Liver (tissue), 9 donors: ENCODE results near the gene AGPAT2. TPM values are rescaled to one million over a fixed set of nuclear protein-coding genes. Genes with fewer than 3 reads are reported as not detected.

ENCODE experiments used
- DNase-seq: peaks from one replicate; pipeline ENCODE4 v3.0.0-alpha.2; 2017; ENCODE audit warnings: low spot score
- H3K27ac ChIP-seq, 2 donors: one replicate each; pipeline ENCODE4 v1.7.0; 2013; ENCODE audit warnings: inconsistent platforms in 2 of 2, low read length in 2 of 2, control low read depth in 1 of 2, low read depth in 1 of 2, mild to moderate bottlenecking in 1 of 2
- H3K27me3 ChIP-seq, 4 donors: one replicate each; pipeline versions ENCODE4 v1.6.1 to v1.7.0; 2013; ENCODE audit warnings: low read length in 3 of 4, inconsistent platforms in 1 of 4, mild to moderate bottlenecking in 1 of 4, moderate library complexity in 1 of 4; ENCODE audit not compliant: control insufficient read depth in 4 of 4, insufficient read depth in 4 of 4
- H3K36me3 ChIP-seq, 4 donors: one replicate each; pipeline versions ENCODE4 v1.6.1 to v1.7.0; 2013; ENCODE audit warnings: low read length in 3 of 4, mild to moderate bottlenecking in 3 of 4, low read depth in 1 of 4, moderate library complexity in 1 of 4; ENCODE audit not compliant: control insufficient read depth in 4 of 4, insufficient read depth in 3 of 4
- H3K4me1 ChIP-seq, 4 donors: one replicate each; pipeline versions ENCODE4 v1.6.1 to v1.7.0; 2013; ENCODE audit warnings: low read length in 3 of 4, mild to moderate bottlenecking in 3 of 4, moderate library complexity in 1 of 4; ENCODE audit not compliant: control insufficient read depth in 4 of 4, insufficient read depth in 4 of 4
- H3K4me3 ChIP-seq, 3 donors: one replicate each; pipeline versions ENCODE4 v1.6.1 to v1.7.0; 2013; ENCODE audit warnings: low read length in 3 of 3, control low read depth in 1 of 3, low read depth in 1 of 3, mild to moderate bottlenecking in 1 of 3
- H3K9ac ChIP-seq, 2 donors: one replicate each; pipeline ENCODE4 v1.7.0; 2013; ENCODE audit warnings: low read length in 2 of 2, mild to moderate bottlenecking in 2 of 2, moderate library complexity in 2 of 2, control low read depth in 1 of 2, low read depth in 1 of 2
- H3K9me3 ChIP-seq, 4 donors: one replicate each; pipeline versions ENCODE4 v1.6.1 to v1.7.0; 2013; ENCODE audit warnings: low read length in 3 of 4; ENCODE audit not compliant: control insufficient read depth in 4 of 4
- FOXA2 ChIP-seq: IDR thresholded peaks from 2 replicates; pipeline ENCODE4 v1.6.1; 2016; ENCODE audit warnings: antibody characterized with exemption
- RXRA ChIP-seq, 2 donors: IDR thresholded peaks; 2 replicates each; pipeline ENCODE4 v1.6.1; 2017 to 2018; ENCODE audit warnings: antibody characterized with exemption in 2 of 2, mild to moderate bottlenecking in 1 of 2
- SP1 ChIP-seq: IDR thresholded peaks from 2 replicates; pipeline ENCODE4 v1.6.1; 2018; ENCODE audit warnings: antibody characterized with exemption, mild to moderate bottlenecking
- TAF1 ChIP-seq: conservative IDR thresholded peaks from 2 replicates; pipeline ENCODE4 v1.6.1; 2016; ENCODE audit warnings: antibody characterized with exemption, mild to moderate bottlenecking
- YY1 ChIP-seq: IDR thresholded peaks from 2 replicates; pipeline ENCODE4 v1.6.1; 2016; ENCODE audit warnings: antibody characterized with exemption, mild to moderate bottlenecking
- WGBS: extraction: QIAGEN DNeasy Blood & Tissue Kit; methylation state at CpG from one replicate; pipeline ENCODE4 v1.1.7; 2013; 5-methylcytosine and 5-hydroxymethylcytosine counted together
- polyA plus RNA-seq, 2 donors: library from polyadenylated mRNA; stranded (reverse) in 1 of 2; unstranded in 1 of 2; fragments of 200-250 nt in 1 of 2; fragments of >200 nt in 1 of 2; fragmentation: Nextera tagmentation in 1 of 2; extraction: Ambion mirVana in 1 of 2; gene quantifications; one replicate each; pipeline versions ENCODE4 v1.2.1 to v1.2.3, GENCODE V29; 2013 to 2015
- total RNA-seq, 2 donors: library from RNA; depleted of rRNA; stranded (reverse); fragments of >200 nt; gene quantifications; one replicate each; pipeline ENCODE4 v1.2.3, GENCODE V29; 2014
- TF ChIP-seq, protein P1 (sequence below): IDR thresholded peaks from 2 replicates; pipeline ENCODE4 v1.6.1; 2016; ENCODE audit warnings: antibody characterized with exemption
- TF ChIP-seq, protein P2 (sequence below): IDR thresholded peaks from 2 replicates; pipeline ENCODE4 v1.6.1; 2016; ENCODE audit warnings: antibody characterized with exemption
- TF ChIP-seq, protein P3 (sequence below): IDR thresholded peaks from 2 replicates; pipeline ENCODE4 v1.6.1; 2016; ENCODE audit warnings: antibody characterized with exemption, mild to moderate bottlenecking
- donor health status: healthy.
- donor health status: healthy.
- donor health status: healthy.
- donor health status: healthy.
- donor health status: healthy.

AGPAT2 gene
- total and polyA plus RNA-seq, 4 donors: 75.1 to 222 (median 212) TPM

DNA sequence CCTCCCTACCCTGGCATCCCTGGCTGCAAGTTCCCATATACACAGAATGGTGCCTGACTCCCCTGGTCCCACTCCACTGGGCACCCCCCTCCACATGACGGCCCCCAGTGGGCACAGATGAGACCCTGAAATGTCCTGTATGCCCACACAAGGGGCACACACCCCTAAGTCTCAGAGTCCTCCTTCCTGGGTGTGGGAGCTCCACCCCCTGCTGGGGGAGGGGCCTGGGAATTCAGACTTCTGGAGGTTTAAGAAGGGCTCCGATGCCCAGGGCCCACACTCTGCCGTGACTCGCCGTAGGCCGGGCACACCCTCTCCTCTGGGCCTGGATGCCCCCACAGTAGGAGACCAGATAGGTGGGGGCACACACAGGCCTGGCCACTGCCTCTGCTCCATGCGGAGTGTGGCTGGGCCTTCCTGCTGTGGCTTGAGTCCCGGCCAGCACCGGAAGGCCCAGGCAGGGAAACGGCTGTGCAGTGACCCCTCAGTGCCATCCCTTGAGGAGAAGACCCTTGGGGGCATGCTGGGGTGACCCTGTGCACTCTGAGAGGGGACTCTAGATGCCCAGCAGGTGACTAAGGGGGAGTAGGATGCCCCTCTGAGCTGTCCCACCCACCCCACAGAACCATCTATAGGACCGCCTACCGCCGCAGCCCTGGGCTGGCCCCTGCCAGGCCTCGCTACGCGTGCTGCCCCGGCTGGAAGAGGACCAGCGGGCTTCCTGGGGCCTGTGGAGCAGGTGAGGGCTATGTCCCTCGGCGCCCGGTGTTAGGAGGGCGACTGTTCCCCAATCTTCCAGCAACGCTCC lies 18.1 kb downstream of the AGPAT2 start:
- H3K27me3 ChIP-seq: no peaks in the 10 kb centered on the region
- no peak for DNase-seq
- H3K36me3 ChIP-seq: peaks cover 0 to 8% (median 0%) of the 10 kb centered on the region in 4 donors
- H3K4me3 ChIP-seq: no peak overlapping the region
- no peak overlapping the region for H3K9ac ChIP-seq
- 69% methylated on average over 23 of the region's 23 CpGs for WGBS
- H3K4me1 ChIP-seq: peaks cover 23 to 42% (median 34%) of the 10 kb centered on the region in 4 donors
- H3K9me3 ChIP-seq: no peaks in the 10 kb centered on the region
- no peak overlapping the region for H3K27ac ChIP-seq
- TF ChIP-seq, protein P1, sequence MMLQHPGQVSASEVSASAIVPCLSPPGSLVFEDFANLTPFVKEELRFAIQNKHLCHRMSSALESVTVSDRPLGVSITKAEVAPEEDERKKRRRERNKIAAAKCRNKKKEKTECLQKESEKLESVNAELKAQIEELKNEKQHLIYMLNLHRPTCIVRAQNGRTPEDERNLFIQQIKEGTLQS: no peak
- no peak for TF ChIP-seq FOXA2

DNA sequence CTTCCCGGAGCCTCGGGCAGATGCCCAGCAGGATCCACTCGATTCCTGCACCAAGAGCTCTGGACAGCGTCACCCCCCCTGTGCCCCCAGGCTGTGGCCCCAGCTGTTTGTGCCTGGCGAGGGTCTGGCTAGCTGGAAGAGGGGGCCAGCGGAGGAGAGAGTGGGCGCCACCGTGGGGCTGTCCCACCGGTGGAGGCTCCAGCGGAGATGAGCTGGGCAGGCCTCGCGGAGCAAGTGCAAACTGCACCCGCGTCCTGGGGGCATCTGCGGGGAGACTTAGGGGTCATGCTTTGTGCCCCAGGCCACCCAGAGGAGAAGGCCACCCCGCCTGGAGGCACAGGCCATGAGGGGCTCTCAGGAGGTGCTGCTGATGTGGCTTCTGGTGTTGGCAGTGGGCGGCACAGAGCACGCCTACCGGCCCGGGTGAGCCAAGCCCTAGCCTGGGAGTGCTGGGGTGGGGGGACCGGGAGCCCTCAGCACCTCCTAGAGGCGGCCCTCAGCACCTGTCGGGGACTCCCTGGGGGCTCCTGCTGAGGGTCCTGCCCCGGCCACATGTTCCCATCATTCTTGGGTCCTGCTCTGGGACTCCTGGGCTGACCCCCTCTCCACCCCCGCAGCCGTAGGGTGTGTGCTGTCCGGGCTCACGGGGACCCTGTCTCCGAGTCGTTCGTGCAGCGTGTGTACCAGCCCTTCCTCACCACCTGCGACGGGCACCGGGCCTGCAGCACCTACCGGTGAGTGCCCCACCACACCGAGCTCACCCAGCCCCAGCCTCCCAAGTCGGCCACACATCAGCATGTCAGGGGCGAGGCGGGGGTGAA lies 19.1 kb downstream of the AGPAT2 start:
- peaks cover 12 to 31% (median 23%) of the 10 kb centered on the region in 4 donors for H3K4me1 ChIP-seq
- no peak overlapping the region for H3K27ac ChIP-seq
- TF ChIP-seq, protein P2, sequence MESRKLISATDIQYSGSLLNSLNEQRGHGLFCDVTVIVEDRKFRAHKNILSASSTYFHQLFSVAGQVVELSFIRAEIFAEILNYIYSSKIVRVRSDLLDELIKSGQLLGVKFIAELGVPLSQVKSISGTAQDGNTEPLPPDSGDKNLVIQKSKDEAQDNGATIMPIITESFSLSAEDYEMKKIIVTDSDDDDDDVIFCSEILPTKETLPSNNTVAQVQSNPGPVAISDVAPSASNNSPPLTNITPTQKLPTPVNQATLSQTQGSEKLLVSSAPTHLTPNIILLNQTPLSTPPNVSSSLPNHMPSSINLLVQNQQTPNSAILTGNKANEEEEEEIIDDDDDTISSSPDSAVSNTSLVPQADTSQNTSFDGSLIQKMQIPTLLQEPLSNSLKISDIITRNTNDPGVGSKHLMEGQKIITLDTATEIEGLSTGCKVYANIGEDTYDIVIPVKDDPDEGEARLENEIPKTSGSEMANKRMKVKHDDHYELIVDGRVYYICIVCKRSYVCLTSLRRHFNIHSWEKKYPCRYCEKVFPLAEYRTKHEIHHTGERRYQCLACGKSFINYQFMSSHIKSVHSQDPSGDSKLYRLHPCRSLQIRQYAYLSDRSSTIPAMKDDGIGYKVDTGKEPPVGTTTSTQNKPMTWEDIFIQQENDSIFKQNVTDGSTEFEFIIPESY: no peak
- TF ChIP-seq YY1: no peak
- TF ChIP-seq, protein P3, sequence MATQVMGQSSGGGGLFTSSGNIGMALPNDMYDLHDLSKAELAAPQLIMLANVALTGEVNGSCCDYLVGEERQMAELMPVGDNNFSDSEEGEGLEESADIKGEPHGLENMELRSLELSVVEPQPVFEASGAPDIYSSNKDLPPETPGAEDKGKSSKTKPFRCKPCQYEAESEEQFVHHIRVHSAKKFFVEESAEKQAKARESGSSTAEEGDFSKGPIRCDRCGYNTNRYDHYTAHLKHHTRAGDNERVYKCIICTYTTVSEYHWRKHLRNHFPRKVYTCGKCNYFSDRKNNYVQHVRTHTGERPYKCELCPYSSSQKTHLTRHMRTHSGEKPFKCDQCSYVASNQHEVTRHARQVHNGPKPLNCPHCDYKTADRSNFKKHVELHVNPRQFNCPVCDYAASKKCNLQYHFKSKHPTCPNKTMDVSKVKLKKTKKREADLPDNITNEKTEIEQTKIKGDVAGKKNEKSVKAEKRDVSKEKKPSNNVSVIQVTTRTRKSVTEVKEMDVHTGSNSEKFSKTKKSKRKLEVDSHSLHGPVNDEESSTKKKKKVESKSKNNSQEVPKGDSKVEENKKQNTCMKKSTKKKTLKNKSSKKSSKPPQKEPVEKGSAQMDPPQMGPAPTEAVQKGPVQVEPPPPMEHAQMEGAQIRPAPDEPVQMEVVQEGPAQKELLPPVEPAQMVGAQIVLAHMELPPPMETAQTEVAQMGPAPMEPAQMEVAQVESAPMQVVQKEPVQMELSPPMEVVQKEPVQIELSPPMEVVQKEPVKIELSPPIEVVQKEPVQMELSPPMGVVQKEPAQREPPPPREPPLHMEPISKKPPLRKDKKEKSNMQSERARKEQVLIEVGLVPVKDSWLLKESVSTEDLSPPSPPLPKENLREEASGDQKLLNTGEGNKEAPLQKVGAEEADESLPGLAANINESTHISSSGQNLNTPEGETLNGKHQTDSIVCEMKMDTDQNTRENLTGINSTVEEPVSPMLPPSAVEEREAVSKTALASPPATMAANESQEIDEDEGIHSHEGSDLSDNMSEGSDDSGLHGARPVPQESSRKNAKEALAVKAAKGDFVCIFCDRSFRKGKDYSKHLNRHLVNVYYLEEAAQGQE: no peak
- TF ChIP-seq TAF1: no peak
- no peak for TF ChIP-seq SP1
- no peak for TF ChIP-seq RXRA (IDR thresholded peaks at IDR 0.05)
- 61% methylated on average over 40 of the region's 40 CpGs for WGBS
- H3K4me3 ChIP-seq: peak overlapping the region in 1 of 3 donors; percentile 66
- no peaks in the 10 kb centered on the region for H3K27me3 ChIP-seq
- H3K9me3 ChIP-seq: no peaks in the 10 kb centered on the region
- no peaks in the 10 kb centered on the region for H3K36me3 ChIP-seq
- no peak for DNase-seq
- H3K9ac ChIP-seq: no peak overlapping the region
